Activated T-cell treated with anti-CD3 and anti-CD28 coated beads, Interleukin-2, amount 50 U/mL, for 72 hours (primary cell): ENCODE results near the gene PRMT6. TPM values are rescaled to one million over a fixed set of nuclear protein-coding genes. Genes with fewer than 3 reads are reported as not detected.

Experiments
- ATAC-seq, 2 donors: fragments of 150-1000 bp; cut with Tn5 transposase; replicated peaks in 1 of 2; 2 replicates each; pipeline ENCODE4 v1.10.0; 2021; ENCODE audit warnings: moderate library complexity in 2 of 2, mild to moderate bottlenecking in 1 of 2
- DNase-seq, 2 donors: peaks; one replicate each; pipeline ENCODE4 v3.0.0; 2021 to 2022; ENCODE audit warnings: mixed read lengths in 1 of 2
- H3K27ac Mint-ChIP-seq: one replicate; pipeline ENCODE4 v1.8.0; 2022; ENCODE audit warnings: mild to moderate bottlenecking, moderate library complexity, mixed read lengths
- H3K27me3 Mint-ChIP-seq: one replicate; pipeline ENCODE4 v1.8.0; 2022; ENCODE audit warnings: low read depth, mixed read lengths
- H3K36me3 Mint-ChIP-seq, 2 donors: one replicate each; pipeline ENCODE4 v1.8.0; 2022; ENCODE audit warnings: mixed read lengths in 2 of 2, mild to moderate bottlenecking in 1 of 2; ENCODE audit not compliant: insufficient read depth in 2 of 2
- H3K4me1 Mint-ChIP-seq: one replicate; pipeline ENCODE4 v1.8.0; 2022; ENCODE audit warnings: low read depth, mixed read lengths
- H3K4me3 Mint-ChIP-seq, 2 donors: one replicate each; pipeline ENCODE4 v1.8.0; 2022; ENCODE audit warnings: mild to moderate bottlenecking in 2 of 2, mixed read lengths in 2 of 2, moderate library complexity in 2 of 2
- H3K9me3 Mint-ChIP-seq, 2 donors: one replicate each; pipeline ENCODE4 v1.8.0; 2022; ENCODE audit warnings: mixed read lengths in 2 of 2
- total RNA-seq, 2 donors: library from RNA; stranded (reverse); gene quantifications; one replicate each; pipeline ENCODE4 v1.2.3, GENCODE V29; 2022

PRMT6 gene
- total RNA-seq, 2 donors from 2014 or later = 7.1 to 7.8 TPM

DNA sequence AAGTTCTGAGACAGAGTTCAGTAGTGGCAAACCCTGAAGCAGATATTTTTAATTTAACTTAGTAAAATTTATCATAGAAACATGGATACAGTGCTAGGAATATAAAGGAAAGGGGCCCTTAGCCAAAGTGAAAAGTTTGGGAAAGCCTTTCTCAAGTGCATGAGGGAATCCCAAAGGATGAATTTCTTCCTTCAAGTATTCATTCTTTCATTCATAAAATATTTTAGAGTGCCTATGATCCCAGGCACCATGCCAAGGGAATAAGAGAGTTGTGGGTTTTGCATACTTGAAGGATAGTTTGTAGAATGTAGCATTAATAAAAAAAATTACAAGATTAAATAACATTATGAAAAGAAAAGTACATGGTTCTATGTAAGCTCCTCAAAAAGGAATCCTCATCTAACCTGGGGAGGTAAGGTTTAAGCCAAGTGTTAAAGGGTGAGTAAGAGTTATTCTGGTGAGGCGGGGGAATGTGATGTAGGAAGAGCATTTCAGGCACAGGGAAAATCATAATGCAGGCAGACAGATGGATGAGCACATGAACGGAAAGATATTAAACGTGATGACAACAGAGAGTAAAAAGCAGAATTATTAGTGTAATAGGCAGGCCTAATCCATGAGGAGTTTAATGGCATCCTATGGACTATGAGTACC lies 44.0 kb downstream of the PRMT6 start:
- no peak for DNase-seq
- no peak for ATAC-seq
- no peak overlapping the region for H3K4me3 Mint-ChIP-seq
- no peak overlapping the region for H3K27ac Mint-ChIP-seq
- H3K4me1 Mint-ChIP-seq = peaks cover 5% of the 10 kb centered on the region
- no peaks in the 10 kb centered on the region for H3K36me3 Mint-ChIP-seq
- H3K27me3 Mint-ChIP-seq = no peaks in the 10 kb centered on the region
- H3K9me3 Mint-ChIP-seq = peaks cover 0 to 3% of the 10 kb centered on the region in 2 donors

DNA sequence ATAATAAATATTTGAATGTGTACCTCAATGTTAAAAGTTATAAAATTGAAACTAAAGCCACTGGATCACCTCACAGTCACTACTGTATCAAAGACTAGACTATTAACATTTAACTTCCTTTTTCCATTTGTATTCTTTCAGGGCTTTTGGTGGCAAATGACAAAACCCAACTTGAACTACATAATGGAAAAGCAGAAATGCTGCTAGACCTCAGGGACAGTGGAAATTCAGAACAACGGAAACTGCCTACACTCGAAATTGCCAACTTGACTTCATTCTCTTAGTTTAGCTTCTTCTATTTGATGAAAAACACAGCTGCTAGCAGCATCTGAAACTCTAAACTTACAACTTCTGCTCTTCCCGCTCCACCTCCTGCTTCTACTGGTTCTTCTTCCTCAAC lies 49.4 kb downstream of the PRMT6 start:
- DNase-seq = no peak
- peaks cover 5% of the 10 kb centered on the region for H3K4me1 Mint-ChIP-seq
- no peak for ATAC-seq
- no peak overlapping the region for H3K27ac Mint-ChIP-seq
- H3K27me3 Mint-ChIP-seq = no peaks in the 10 kb centered on the region
- peaks cover 0 to 3% of the 10 kb centered on the region in 2 donors for H3K9me3 Mint-ChIP-seq
- H3K4me3 Mint-ChIP-seq = no peak overlapping the region
- no peaks in the 10 kb centered on the region for H3K36me3 Mint-ChIP-seq

Other genes with a start within 250 kb of the PRMT6 start
- under 1 TPM in 1 of 2 donors, not detected in 1; 0.48 TPM for gene NTNG1, start 84.4 kb downstream of the PRMT6 start, total RNA-seq